Thyroid gland (tissue), 4 donors: ENCODE results near the gene CFAP410.

Source experiments
- CTCF ChIP-seq, 6 experiments: fragments of 200-600 bp in 3 of 6; fragments of 450-650 bp in 3 of 6; sonication (generic) in 3 of 6; IDR thresholded peaks; one replicate each; pipeline ENCODE4 v1.5.1; 2016 to 2019; ENCODE audit warnings: antibody characterized with exemption in 6 of 6, mild to moderate bottlenecking in 2 of 6, inconsistent platforms in 1 of 6, moderate library complexity in 1 of 6
- POLR2A ChIP-seq, 2 donors: fragments of 450-650 bp; IDR thresholded peaks; one replicate each; pipeline ENCODE4 v1.6.1; 2017; ENCODE audit warnings: antibody characterized with exemption in 2 of 2, mild to moderate bottlenecking in 2 of 2, moderate library complexity in 1 of 2

- TF ChIP-seq CTCF (IDR thresholded peaks at IDR 0.05) (no peak), POLR2A (IDR thresholded peaks at IDR 0.05) (no peak)
Measured at GRCh38 chr21:44322621-44323325, 16.4 kb downstream of the CFAP410 start.
